GM10266 (cell line): ENCODE measurements around the gene NT5M.

Source experiments
- DNase-seq: peaks from one replicate; pipeline ENCODE4 v3.0.0; 2012; ENCODE audit errors: extremely low spot score
- TF ChIP-seq, protein P1 (sequence below): IDR thresholded peaks from 2 replicates; pipeline ENCODE4 v1.5.1; 2012; ENCODE audit warnings: mild to moderate bottlenecking, low read depth; ENCODE audit not compliant: control insufficient read depth, insufficient read depth; ENCODE audit errors: missing control alignments

NT5M gene

DNA sequence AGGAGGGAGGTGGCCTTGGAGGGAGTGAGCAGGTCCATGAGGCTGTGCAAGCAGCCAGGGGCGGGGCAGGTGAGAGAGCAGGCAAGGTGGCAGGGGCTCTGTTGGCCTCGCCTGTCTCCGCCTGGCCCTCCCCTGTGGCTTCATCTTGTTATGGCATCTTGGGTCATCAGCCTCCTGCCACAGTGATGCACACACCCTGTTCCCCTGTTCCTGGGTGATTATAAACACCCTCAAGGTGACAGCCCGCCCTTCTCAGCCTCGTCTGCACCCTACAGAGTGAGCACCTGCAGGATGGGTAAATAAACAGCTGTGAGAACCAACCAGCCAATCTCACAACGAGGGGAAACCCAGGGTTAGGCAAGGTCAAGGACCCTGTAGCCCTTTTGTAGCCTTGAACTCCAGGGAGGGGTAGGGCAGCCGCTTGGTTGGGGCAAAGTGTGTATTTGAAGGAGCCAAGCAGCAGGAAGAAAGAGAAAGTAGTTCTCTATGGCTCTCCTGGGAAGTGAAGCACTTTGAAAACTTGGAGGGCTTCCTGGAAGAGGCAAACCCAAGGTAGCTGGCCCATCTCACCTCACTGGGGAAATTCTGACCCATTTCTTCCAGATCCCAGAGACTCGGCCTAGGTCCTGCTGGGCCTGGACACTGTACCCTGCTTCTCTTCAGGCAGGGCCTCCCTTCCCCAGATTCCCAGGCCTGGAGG, 60.6 kb downstream of the NT5M start:
- DNase-seq, result no peak
- TF ChIP-seq, protein P1, sequence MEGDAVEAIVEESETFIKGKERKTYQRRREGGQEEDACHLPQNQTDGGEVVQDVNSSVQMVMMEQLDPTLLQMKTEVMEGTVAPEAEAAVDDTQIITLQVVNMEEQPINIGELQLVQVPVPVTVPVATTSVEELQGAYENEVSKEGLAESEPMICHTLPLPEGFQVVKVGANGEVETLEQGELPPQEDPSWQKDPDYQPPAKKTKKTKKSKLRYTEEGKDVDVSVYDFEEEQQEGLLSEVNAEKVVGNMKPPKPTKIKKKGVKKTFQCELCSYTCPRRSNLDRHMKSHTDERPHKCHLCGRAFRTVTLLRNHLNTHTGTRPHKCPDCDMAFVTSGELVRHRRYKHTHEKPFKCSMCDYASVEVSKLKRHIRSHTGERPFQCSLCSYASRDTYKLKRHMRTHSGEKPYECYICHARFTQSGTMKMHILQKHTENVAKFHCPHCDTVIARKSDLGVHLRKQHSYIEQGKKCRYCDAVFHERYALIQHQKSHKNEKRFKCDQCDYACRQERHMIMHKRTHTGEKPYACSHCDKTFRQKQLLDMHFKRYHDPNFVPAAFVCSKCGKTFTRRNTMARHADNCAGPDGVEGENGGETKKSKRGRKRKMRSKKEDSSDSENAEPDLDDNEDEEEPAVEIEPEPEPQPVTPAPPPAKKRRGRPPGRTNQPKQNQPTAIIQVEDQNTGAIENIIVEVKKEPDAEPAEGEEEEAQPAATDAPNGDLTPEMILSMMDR, result no peak

DNA sequence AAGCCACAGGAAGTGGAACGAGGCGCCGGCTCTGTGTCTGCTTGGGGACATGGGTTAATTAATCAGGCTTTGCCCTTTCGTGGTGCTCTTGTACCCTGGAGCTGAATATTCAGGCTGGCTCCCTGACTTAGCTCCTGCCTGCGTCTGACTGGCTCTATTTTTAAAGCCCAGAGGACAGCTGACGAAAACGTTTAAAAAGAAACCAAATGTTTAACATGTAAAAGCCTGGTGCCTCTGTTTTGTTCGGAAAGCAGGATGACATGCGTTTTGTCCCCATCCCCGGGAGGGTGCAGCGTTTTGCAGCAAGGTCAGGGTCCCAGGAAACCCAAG, 61.1 kb downstream of the NT5M start:
- DNase-seq, result no peak

DNA sequence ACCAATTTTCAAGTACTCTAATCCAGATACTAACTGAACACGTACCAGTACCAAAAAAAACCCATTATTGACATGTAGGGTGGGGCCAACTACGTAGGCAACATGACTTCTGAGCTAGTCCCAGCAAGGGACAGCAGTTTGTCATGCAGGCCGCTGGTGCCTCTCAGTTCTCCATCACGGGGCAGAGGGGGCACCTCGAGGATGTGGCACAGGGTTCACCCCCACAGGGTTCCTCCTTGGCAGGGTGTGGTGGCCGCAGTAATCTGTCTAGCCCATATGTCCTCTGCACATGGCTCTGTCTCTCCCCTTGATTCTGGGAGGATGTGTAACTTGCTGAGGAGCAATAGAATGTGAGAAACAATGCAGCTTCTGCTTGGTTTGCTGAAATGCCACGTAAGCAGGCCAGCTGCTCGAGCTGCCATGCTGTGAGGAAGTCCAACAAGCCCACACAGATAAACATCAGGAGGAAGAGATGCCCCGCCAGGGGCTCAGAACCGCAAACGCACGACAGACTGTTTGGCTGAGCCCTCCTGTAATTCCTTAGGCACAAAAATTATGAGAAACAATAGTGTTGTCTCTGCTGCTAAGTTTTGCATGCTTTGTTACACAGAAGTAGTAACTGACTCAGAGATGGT, 62.4 kb downstream of the NT5M start:
- TF ChIP-seq, protein P1, result no peak
- DNase-seq, result no peak

More for the DNA sequence above, 61.1 kb downstream of the NT5M start:
- TF ChIP-seq, protein P1, result no peak

DNA sequence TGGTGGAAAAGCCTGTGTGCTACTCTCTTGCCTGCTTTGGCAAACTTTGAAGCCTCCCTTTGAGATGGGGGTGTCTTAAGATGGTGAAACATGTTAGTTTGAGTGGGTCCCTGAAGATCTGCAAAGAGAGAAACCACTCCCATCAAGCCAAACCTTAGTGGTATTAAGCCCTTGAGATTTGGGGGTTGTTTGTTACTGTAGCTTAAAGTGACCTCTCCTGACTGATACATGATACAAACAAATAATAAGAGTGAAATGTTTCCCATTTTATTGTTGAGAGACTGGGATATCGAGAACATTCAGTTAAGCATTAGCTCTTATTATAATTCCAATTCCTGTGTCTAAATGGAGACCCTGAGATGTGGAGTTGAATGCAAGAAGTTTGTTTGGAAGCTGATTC, 63.1 kb downstream of the NT5M start:
- TF ChIP-seq, protein P1, result no peak
- no peak for DNase-seq

DNA sequence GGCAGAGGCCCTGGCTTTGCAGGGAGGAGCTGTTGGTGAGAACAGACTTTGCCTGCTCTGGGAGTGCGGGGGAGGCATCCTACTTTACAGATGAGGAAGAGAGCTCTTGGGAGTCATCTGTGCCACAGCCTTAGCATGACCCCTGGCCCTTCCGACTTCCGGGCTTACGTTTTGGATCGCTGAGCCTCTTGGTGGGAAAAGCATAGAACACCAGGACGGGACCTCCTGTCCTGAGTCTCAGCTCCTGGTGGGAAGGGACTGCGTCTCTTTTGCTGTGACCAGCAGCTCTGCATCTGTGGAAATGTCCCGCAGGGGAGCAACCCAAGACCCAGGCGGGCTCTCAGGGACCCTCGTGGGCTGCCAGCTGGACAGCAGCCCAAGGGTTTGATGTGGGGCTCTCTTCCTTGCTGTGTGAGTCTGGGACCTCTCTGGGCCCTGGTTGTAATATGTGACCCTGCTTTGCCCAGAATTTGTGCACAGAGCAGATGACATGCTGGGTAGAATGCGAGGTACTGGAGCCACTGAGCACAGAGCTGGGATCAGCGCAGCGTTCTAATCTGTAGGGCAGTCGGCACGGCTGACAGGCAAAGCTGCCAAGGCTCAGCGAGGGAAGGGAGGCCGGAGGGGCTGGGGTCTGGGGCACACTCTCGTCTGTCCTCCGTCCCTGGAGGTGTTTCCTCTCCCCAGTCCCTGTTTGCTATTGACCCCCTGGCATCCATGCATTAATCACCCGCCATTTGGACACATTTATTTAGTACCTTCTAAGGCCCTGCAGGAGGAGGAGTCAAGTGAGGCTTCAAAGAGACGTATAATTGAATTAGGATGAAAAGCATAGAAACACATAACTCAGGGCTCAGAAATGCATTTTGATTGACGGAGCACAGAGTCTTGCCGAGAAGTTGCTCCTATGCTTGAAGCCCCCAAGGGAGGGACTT, 64.0 kb downstream of the NT5M start:
- TF ChIP-seq, protein P1, result no peak
- no peak for DNase-seq

DNA sequence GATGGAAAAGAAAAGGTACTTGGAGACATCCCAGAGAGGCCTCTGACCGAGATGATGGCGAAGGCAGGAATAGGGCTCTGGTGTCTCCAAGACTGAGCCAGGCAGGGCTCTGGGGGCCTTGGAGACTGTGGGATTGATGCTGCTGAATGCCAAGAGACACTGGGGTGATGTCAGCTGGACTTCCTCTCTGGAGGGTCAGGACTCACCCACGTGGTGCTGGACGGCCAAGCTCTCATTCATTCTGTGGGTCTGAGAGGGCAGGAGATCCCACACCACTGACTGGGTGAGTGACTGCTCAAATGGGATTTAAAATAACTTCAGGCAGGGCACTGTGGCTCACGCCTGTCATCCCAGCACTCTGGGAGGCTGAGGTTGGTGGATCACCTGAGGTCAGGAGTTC, 64.8 kb downstream of the NT5M start:
- DNase-seq, result no peak
- TF ChIP-seq, protein P1, result no peak

DNA sequence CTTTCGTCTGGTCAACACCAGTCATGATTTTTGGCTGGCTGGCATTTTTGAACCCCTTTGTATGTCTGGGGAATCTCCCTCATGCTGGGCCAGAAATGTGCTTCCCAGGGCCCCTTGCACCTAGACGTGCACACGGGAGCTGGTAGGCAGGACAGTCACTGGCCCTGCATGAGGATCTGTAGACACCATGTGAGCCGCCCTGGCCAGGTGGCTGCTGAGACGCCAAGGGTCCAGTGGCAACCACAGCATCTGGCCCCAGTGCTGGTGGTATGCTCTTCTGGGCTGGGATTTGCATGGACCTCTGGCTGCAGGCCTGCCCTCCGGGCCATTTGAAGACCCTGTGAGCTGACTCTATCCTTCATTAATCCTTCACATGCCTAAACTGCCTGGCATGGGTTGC, 67.5 kb downstream of the NT5M start:
- no peak for DNase-seq
- TF ChIP-seq, protein P1, result no peak
